Left ventricle myocardium superior (tissue), 1 donor: ENCODE measurements around the gene JKAMP. TPM values are rescaled to one million over a fixed set of nuclear protein-coding genes. Genes with fewer than 3 reads are reported as not detected.

Experiments
- ATAC-seq: fragments of 200-7000 bp; cut with Tn5 transposase; one replicate; pipeline ENCODE4 v1.9.1; 2020; ENCODE audit warnings: mild to moderate bottlenecking, moderate library complexity
- DNase-seq: peaks from one replicate; pipeline ENCODE4 v3.0.0-alpha.2; 2020
- intact Hi-C: fragments of 100-400 bp; cut with micrococcal nuclease; formaldehyde crosslinking; loops from one replicate; pipeline ENCODE4 v1.11.0; 2022
- total RNA-seq: library from RNA; stranded (reverse); fragmentation: NEBNext Ultra II Directional; extraction: Animal tissue kit (Norgen Biotek cat#: 25700); gene quantifications from one replicate; pipeline ENCODE4 v1.2.1, GENCODE V29; 2021
- donor health status: DM: no; HTN: yes; CAD: no; lungs with severe emphysema.

JKAMP gene
- total RNA-seq, 1 donor from 2014 or later = 27.8 TPM

DNA sequence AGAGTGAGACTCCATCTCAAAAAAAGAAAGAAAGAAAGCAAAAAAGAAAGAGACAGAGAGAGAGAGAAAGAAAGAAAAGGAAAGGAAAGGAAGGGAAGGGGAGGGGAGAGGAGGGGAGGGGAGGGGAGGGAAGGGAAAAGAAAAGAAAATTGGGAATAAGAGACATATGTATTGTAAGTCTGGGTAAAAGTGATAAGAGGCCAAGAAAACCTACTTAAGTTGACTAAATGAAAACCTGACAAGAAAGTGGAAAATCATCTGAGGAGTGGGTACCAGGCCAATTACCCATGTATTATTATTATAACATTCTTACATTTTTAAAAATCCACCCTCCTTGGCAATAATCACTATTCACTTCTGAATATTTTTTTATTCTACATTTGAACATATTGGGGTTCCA is 46.0 kb downstream of the JKAMP start:
- no peak for DNase-seq
- intact Hi-C loops = no loop called here
- ATAC-seq = no peak

DNA sequence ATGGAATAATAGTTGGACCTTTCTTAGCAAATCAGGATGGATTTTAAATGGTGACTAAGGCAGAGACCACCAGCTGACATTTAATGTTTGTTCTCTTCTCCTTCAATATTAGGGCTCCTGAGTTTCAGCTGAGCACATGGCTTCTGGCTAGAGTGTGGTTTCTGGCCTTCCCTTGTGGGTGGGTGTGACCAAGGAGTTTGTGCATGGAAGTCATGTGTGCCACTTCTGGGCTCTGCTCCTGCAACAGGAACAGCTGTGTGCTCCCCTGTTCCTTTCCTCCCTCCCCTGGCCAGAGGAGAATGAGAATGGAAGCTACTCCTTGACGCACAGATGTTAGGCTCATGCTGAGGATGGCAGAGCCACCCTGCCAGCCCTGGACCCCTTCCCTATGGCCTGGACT is 48.1 kb downstream of the JKAMP start:
- intact Hi-C loops = no loop called here
- DNase-seq (no peak), ATAC-seq (no peak)

DNA sequence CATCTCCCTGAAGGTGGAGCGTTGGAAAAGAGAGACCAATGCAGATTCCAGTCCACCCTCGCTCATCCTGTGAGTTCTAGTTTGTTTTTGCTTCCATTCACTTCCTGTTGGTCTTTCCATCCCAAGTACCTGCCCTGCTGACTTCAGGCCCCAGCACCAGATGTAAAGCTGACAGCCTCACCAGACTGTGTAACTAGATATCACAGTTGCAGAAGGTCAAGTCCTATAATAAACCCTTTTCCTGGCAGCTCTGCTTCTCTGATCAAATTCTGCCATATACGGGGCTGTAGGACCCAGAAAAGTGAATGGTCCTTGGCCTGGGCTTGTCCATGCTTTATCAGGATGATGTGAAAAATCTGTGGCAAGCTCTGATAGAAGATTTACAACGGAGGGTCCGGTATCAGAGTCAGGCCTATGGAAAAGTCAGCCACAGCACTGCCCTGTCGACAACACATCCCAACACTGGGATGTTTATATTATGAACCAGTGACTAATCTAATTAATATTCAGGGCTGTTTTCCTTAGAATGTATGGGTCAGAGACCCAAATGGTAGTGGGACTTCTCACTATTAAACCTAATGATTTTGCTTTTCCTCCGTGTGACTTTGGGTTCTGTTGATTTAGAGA is 50.2 kb downstream of the JKAMP start:
- intact Hi-C loops = no loop called here
- ATAC-seq (no peak), DNase-seq (no peak)

DNA sequence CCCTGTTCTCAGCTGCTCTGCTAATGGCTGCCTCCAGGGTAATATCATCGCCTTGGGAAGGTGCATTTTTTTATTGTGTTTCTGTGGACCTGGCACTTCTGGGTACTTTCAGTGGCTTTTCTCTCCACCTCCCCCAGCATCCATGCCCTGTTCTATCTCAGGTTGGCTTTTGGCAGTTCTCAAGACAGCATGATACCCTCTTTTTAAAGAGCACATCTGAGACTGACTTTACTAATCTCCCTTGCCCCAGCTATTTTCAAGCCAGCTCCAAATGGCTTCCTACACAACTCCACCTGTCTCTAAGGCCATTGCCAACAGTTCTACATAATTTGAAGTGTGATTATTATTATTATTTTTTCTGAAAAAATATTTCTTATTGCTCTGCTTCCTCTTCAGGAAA is 53.2 kb downstream of the JKAMP start:
- ATAC-seq = no peak
- no peak for DNase-seq
- intact Hi-C loops = no loop called here

DNA sequence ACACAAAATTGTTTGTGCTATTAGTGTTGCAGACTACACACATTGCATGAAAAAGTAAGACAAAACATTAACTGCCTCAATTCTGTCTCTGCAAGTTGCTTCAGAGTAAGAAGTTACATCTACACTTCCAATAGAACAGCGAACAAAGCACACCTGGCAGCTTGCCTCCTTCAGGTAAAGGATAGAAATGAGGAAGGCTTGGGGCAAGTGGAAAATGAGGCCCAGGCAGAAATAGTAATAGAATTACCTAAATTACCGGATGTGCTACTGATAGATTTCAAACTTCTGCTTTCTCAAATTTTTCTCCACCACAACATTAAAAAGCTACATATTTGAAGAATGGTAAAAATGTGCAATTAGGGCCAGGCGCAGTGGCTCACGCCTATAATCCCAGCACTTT is 54.6 kb downstream of the JKAMP start:
- ATAC-seq = no peak
- intact Hi-C loops = no loop called here

DNA sequence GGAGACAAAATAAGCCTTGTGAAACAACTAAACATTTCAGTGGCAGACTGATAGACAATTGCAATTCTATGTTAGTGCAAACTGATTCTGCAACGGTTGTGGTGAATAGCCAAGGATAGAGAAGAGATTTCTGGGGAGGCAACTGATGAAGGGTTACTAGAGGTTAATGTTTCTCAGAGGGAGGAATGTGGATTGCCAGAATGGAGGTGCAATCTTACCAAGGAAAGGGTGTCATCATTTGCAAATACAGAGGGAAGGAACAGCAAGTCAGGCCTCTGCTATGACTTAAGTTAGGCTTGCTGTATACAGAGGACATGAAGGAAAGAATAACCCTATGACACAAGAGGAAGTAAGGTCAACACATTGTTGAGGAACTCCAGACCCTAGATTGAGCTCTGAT is 56.5 kb downstream of the JKAMP start:
- ATAC-seq (no peak), DNase-seq (no peak)
- intact Hi-C loops = no loop called here

More for the DNA sequence above, 54.6 kb downstream of the JKAMP start:
- DNase-seq = no peak

DNA sequence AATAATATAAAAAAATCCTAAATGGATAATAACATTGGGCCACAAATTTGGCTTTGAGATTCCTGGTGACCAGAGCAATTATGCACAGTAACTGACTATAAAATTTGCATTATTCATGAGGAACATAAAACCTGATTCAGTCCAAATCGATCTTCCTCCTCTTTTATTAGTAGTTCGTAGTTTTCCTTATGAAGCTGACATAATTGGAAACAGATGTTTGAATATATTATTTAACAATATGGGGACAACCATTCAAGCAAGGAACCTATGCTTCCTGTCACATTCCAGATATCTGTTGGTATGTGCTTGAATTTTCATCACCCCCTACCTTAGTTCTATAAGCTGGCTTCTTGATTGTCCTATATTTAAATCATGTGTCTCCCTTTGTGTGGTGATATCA is 57.4 kb downstream of the JKAMP start:
- ATAC-seq (no peak), DNase-seq (no peak)
- intact Hi-C loops = no loop called here

DNA sequence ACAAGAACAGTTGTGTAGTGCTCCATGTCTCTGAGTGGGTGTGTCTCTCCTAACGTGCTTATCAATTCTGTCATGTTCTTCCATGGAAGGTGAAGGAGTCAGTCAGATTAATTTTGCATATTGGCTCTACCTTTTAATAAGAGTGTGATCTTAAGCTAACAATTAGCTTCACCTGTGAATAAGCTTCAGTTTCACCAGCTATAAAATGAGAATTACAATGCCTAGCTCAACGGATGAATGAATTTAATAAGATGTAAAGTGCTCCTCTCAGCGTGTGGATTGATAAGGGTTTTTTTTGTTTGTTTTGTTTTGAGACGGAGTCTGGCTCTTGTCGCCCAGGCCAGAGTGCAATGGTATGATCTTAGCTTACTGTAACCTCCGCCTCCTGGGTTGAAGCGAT is 59.6 kb downstream of the JKAMP start:
- intact Hi-C loops = no loop called here
- DNase-seq = no peak

DNA sequence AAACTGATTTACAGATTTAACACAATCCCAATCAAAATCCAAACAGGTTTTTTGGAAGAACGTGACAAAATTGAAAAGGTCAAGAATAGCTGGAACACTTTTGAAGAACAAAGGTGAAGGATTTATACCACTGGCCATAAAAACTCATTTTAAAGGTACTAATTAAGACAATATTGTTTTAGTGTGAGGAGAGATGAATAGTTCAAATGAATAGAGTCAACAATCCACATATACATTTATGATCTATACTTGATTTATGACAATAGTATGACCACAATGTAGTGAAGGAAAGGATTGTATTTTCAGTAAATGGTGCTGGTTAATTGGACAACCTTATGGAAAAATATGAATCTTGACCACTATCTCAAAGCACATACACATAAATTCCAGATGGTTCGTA is 63.0 kb downstream of the JKAMP start:
- ATAC-seq (no peak), DNase-seq (no peak)
- intact Hi-C loops = no loop called here

More for the DNA sequence above, 59.6 kb downstream of the JKAMP start:
- ATAC-seq = no peak

Other genes with a start within 250 kb of the JKAMP start
- 2.0 TPM for gene GPR135, start 19.1 kb upstream of the JKAMP start, total RNA-seq
- gene L3HYPDH, start 109 bp upstream of the JKAMP start, total RNA-seq = 11.3 TPM
- not detected for gene CCDC175, start 92.3 kb downstream of the JKAMP start, total RNA-seq